DMS79 treated with DMSO at 0.1 percent for 48 hours (cell line): Measurements from ENCODE around the gene INO80.
"Not testable (repeated sequence)": the region's sequence is repeated elsewhere in the genome, so short reads cannot be mapped to it uniquely, and the experiment has no call there.

Source experiments
- DNase-seq: peaks from one replicate; lab custom pipeline; 2025; lab: John Stamatoyannopoulos, UW

The INO80 gene

GRCh38 chr15:41116116-41116961, at the start of gene INO80:
INO80 (minus strand) TSS chr15:41116280; CDS start chr15:41096310, 19,970 bp downstream.
- peak; percentile 82 for DNase-seq

- DNase-seq, result no peak
Measured at GRCh38 chr15:41161736-41162135, 45.7 kb upstream of the INO80 start.

- DNase-seq, result no peak
Measured at GRCh38 chr15:41161336-41161735, 45.3 kb upstream of the INO80 start.

- DNase-seq, result no peak
Measured at GRCh38 chr15:41160639-41161315, 44.7 kb upstream of the INO80 start.

GRCh38 chr15:41154412-41154811, 38.3 kb upstream of the INO80 start:
- no peak for DNase-seq

- no peak for DNase-seq
Measured at GRCh38 chr15:41153733-41154132, 37.7 kb upstream of the INO80 start.

- no peak for DNase-seq
Measured at GRCh38 chr15:41151451-41152005, 35.4 kb upstream of the INO80 start.

GRCh38 chr15:41150279-41150678, 34.2 kb upstream of the INO80 start:
- DNase-seq, result no peak

- no peak for DNase-seq
Measured at GRCh38 chr15:41148065-41148464, 32.0 kb upstream of the INO80 start.

GRCh38 chr15:41139619-41140018, 23.5 kb upstream of the INO80 start:
- no peak for DNase-seq

- not testable (repeated sequence) for DNase-seq
Measured at GRCh38 chr15:41139112-41139511, 23.0 kb upstream of the INO80 start.

GRCh38 chr15:41135580-41135979, 19.5 kb upstream of the INO80 start:
- not testable (repeated sequence) for DNase-seq

GRCh38 chr15:41133454-41133853, 17.4 kb upstream of the INO80 start:
- DNase-seq, result no peak

- not testable (repeated sequence) for DNase-seq
Measured at GRCh38 chr15:41132094-41132493, 16.0 kb upstream of the INO80 start.

- DNase-seq, result no peak
Measured at GRCh38 chr15:41128174-41128902, 12.3 kb upstream of the INO80 start.

- no peak for DNase-seq
Measured at GRCh38 chr15:41125931-41126642, 10.0 kb upstream of the INO80 start.

- DNase-seq, result no peak
Measured at GRCh38 chr15:41125063-41125669, 9.1 kb upstream of the INO80 start.

GRCh38 chr15:41124058-41124457, 8.0 kb upstream of the INO80 start:
- DNase-seq, result no peak

- no peak for DNase-seq
Measured at GRCh38 chr15:41122849-41123248, 6.8 kb upstream of the INO80 start.

- no peak for DNase-seq
Measured at GRCh38 chr15:41121951-41122350, 5.9 kb upstream of the INO80 start.

- DNase-seq, result no peak
Measured at GRCh38 chr15:41116962-41117252, 827 bp upstream of the INO80 start.
